GM12865 (cell line): Measurements from ENCODE around the gene ZNF304.

Experiments used
- DNase-seq: peaks from one replicate; pipeline ENCODE4 v3.0.0; 2010; ENCODE audit warnings: low read depth
- H3K4me3 ChIP-seq: 2 replicates; pipeline ENCODE4 v1.5.1; 2011; ENCODE audit warnings: mild to moderate bottlenecking, low read depth, low read length, control low read depth
- TF ChIP-seq, protein P1 (sequence below): IDR thresholded peaks from 2 replicates; pipeline ENCODE4 v1.5.1; 2011; ENCODE audit warnings: low read length, control low read depth, low read depth, inconsistent platforms; ENCODE audit not compliant: insufficient read depth; ENCODE audit errors: missing control alignments

The ZNF304 gene

DNA sequence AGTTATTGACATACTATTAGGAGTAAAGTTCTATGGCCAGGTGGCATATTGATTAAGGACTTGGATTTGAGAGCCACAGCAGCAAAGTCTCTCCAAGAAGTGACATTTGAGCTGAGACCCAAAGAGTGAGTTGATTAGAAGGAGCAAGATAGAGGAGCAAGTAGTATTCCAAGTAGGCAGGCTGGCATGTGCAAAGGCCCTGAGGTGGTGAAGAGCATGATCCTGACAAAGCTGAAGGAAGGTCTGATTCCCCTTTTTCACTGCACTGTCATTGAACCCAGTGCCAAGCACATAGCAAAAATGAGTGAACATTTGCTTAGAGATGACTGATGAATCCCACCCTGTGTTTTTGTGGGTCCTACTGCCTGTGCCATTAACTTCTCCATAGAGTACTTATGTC is 26.1 kb upstream of the ZNF304 start:
- DNase-seq: no peak
- H3K4me3 ChIP-seq: no peak overlapping the region
- TF ChIP-seq, protein P1, sequence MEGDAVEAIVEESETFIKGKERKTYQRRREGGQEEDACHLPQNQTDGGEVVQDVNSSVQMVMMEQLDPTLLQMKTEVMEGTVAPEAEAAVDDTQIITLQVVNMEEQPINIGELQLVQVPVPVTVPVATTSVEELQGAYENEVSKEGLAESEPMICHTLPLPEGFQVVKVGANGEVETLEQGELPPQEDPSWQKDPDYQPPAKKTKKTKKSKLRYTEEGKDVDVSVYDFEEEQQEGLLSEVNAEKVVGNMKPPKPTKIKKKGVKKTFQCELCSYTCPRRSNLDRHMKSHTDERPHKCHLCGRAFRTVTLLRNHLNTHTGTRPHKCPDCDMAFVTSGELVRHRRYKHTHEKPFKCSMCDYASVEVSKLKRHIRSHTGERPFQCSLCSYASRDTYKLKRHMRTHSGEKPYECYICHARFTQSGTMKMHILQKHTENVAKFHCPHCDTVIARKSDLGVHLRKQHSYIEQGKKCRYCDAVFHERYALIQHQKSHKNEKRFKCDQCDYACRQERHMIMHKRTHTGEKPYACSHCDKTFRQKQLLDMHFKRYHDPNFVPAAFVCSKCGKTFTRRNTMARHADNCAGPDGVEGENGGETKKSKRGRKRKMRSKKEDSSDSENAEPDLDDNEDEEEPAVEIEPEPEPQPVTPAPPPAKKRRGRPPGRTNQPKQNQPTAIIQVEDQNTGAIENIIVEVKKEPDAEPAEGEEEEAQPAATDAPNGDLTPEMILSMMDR: no peak

DNA sequence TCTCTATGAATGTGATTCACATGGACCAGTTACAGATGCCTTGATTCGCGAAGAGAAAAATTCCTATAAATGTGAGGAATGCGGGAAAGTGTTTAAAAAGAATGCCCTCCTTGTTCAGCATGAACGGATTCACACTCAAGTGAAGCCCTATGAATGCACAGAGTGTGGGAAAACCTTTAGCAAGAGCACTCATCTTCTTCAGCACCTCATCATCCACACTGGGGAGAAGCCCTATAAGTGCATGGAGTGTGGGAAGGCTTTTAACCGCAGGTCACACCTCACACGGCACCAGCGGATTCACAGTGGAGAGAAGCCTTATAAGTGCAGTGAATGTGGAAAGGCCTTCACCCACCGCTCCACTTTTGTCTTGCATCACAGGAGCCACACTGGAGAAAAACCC is 23.1 kb upstream of the ZNF304 start:
- TF ChIP-seq, protein P1: no peak
- no peak for DNase-seq
- H3K4me3 ChIP-seq: no peak overlapping the region

DNA sequence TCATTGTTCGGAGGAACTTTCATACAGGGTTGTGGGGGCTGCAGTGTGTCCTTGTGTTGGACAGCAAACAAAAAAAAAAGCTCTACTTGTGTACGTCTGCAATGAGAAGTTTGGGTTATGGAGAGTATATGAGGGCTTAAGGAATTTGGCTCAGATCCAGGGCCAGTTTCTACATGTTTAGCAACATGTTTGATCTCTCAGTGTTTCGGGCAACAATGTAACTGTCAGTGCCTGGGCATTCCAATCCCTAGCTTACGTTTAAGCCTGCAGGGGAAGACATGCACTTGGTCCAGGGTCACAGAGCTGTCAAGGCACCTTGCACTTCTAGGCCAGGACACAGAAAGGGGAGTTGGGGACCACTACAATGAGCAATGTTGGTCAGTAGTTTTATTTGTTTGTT is 16.9 kb upstream of the ZNF304 start:
- DNase-seq: no peak
- H3K4me3 ChIP-seq: no peak overlapping the region
- TF ChIP-seq, protein P1: no peak

DNA sequence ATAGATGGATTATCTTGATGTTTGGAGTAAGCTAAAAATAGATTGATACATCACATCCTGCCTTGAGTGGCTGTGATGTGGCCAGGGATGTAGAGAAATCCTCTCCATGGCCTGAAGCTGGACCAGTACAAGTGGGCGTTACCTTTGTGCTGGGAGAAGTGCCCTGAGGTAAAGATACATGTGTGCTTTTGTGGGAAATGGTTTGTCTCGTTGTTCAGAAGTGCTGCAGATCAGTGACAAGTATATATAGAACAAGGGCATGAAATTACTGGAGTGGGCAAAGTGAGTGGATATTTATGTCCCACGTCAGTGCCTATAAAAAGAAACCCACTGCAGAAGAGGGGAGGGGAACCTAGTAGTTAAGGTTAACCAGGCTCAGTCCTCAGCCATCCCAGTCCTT is 12.2 kb upstream of the ZNF304 start:
- no peak for DNase-seq
- no peak overlapping the region for H3K4me3 ChIP-seq
- TF ChIP-seq, protein P1: no peak

DNA sequence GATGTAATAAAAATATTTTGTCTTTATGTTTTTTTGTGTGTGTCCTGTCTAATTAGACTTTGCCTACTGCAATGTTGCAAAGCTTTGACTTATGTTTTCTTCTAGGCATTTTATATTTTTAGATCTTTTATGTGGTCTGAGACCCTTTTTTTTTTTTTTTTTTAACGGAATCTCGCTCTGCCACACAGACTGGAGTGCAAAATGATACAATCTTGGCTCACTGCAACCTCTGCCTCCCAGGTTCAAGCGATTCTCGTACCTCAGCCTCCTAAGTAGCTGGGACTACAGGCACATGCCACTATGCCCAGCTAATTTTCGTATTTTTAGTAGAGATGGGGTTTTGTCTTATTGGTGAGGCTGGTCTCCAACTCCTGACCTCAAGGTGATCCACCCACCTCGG is 8.5 kb upstream of the ZNF304 start:
- DNase-seq: no peak
- H3K4me3 ChIP-seq: no peak overlapping the region
- TF ChIP-seq, protein P1: no peak

DNA sequence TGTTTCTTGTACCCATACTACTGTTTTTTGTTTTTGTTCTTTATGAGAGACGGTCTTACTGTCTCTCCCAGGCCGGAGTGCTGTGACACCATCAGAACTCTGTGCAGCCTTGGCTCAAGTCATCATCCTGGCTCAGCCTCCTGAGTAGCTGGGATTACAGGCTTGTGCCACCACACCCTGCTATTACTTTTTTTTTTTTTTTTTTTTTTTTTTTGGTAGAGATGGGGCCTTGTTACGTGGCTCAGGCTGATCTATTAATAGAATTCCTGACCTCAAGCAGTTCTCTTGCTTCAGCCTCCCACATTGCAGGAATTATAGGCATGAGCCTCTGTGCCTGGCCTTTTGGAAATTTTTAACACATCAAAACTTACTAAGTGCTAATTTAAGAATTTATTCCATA is 2.9 kb upstream of the ZNF304 start:
- TF ChIP-seq, protein P1: no peak
- no peak overlapping the region for H3K4me3 ChIP-seq
- DNase-seq: no peak

DNA sequence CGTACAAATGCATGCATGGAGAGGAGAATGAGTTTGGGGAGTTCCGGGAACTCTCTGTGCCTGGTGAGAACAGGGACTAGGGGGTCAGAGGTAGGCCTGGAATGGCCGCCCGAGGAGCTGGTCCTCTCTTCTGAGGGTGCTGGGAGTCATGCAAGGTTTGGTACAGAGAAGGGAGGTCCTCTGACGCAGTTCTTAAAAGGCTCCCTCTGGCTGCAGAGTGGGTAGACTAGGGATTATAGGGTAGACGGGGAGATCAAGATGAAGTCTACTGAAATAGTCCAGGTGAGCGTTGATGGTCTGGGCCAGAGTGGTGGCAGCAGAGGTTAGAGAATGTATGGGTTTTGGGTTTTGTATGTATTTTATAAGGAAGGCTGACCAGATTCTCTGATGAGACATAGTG is 796 bp downstream of the ZNF304 start:
- TF ChIP-seq, protein P1: no peak
- no peak for DNase-seq
- peak overlapping the region; percentile 90 for H3K4me3 ChIP-seq
